Testis (tissue), 3 donors: Measurements from ENCODE around the gene PCDHGA3. TPM values are rescaled to one million over a fixed set of nuclear protein-coding genes. Genes with fewer than 3 reads are reported as not detected.
"Not testable (repeated sequence)": the region's sequence is repeated elsewhere in the genome, so short reads cannot be mapped to it uniquely, and the experiment has no call there.

Source experiments
- DNase-seq: peaks from one replicate; pipeline ENCODE4 v3.0.0-alpha.2; 2019
- H3K27ac ChIP-seq, 2 donors: fragments of 200-600 bp; sonication (generic); one replicate each; pipeline ENCODE4 v1.5.1; 2019
- H3K27me3 ChIP-seq: fragments of 200-600 bp; sonication (generic); one replicate; pipeline ENCODE4 v1.5.1; 2019
- H3K36me3 ChIP-seq: fragments of 200-600 bp; sonication (generic); one replicate; pipeline ENCODE4 v1.5.1; 2017; ENCODE audit warnings: low read depth; ENCODE audit errors: missing control alignments
- H3K4me1 ChIP-seq: fragments of 200-600 bp; sonication (generic); one replicate; pipeline ENCODE4 v1.5.1; 2019
- H3K4me3 ChIP-seq, 2 donors: fragments of 200-600 bp; sonication (generic); one replicate each; pipeline ENCODE4 v1.5.1; 2017 to 2019
- H3K9me3 ChIP-seq: fragments of 200-600 bp; sonication (generic); one replicate; pipeline ENCODE4 v1.5.1; 2017
- CTCF ChIP-seq, 3 experiments: fragments of 450-650 bp in 2 of 3; fragments of 200-600 bp in 1 of 3; sonication (generic) in 1 of 3; IDR thresholded peaks; one replicate each; pipeline ENCODE4 v1.5.1; 2016 to 2019; ENCODE audit warnings: antibody characterized with exemption in 3 of 3, mild to moderate bottlenecking in 2 of 3, moderate library complexity in 1 of 3
- POLR2A ChIP-seq: fragments of 450-650 bp; IDR thresholded peaks from one replicate; pipeline ENCODE4 v1.6.1; 2017; ENCODE audit warnings: antibody characterized with exemption, mild to moderate bottlenecking, moderate library complexity
- WGBS, 2 donors: methylation state at CpG; one replicate each; pipeline ENCODE4 v1.1.5; 2018; 5-methylcytosine and 5-hydroxymethylcytosine counted together
- intact Hi-C: fragments of 100-400 bp; cut with DNase I; formaldehyde crosslinking; loops from one replicate; pipeline ENCODE4 v1.15.1; 2023; ENCODE audit warnings: low total_unique reads
- polyA plus RNA-seq: library from polyadenylated mRNA; stranded (reverse); fragments of 350-450 nt; fragmentation: Illumina TruSeq; extraction: RNeasy Lipid Tissue Mini Kit (QIAGEN cat#74804); gene quantifications from one replicate; pipeline ENCODE4 v1.2.3, GENCODE V29; 2014; ENCODE audit warnings: low read depth, low replicate concordance; ENCODE audit not compliant: insufficient read depth
- total RNA-seq, 2 donors: library from RNA; depleted of rRNA; stranded (reverse); fragments of >200 nt; gene quantifications; one replicate each; pipeline ENCODE4 v1.2.3, GENCODE V29; 2016

The PCDHGA3 gene
- total and polyA plus RNA-seq, 3 donors from 2014 or later, result 4.4 to 31.8 (median 19.3) TPM

GRCh38 chr5:141369994-141370848 lies 26.6 kb downstream of the PCDHGA3 start, which contains the start of gene PCDHGB3:
PCDHGB3 (plus strand) TSS chr5:141370242; CDS start chr5:141370395, 153 bp downstream.
- H3K9me3 ChIP-seq, result no peaks in the 10 kb centered on the region
- DNase-seq, result no peak
- H3K4me1 ChIP-seq, result no peaks in the 10 kb centered on the region
- intact Hi-C loops, result no loop called here
- no peak within 1 kb of the TSS for H3K4me3 ChIP-seq
- H3K27ac ChIP-seq, result no peak within 1 kb of the TSS
- H3K27me3 ChIP-seq, result no peaks in the 10 kb centered on the region
- TF ChIP-seq CTCF (IDR thresholded peaks at IDR 0.05) (no peak), POLR2A (no peak)
- H3K36me3 ChIP-seq, result no peaks in the 10 kb centered on the region
- WGBS, 2 donors, result 16 to 18% methylated on average over 32 of the region's 32 CpGs

GRCh38 chr5:141371572-141372475 lies 28.2 kb downstream of the PCDHGA3 start:
- Histone ChIP-seq H3K27ac (no peak overlapping the region), H3K27me3 (no peaks in the 10 kb centered on the region), H3K9me3 (no peaks in the 10 kb centered on the region), H3K4me3 (no peak overlapping the region), H3K4me1 (no peaks in the 10 kb centered on the region), H3K36me3 (no peaks in the 10 kb centered on the region)
- intact Hi-C loops, result no loop called here
- TF ChIP-seq CTCF (IDR thresholded peaks at IDR 0.05), result no peak
- DNase-seq, result no peak
- 18 to 23% methylated on average over 48 to 69 of the region's 69 CpGs for WGBS, 2 donors

GRCh38 chr5:141373673-141374317 lies 30.2 kb downstream of the PCDHGA3 start, which contains the start of gene PCDHGA6:
PCDHGA6 (plus strand) TSS chr5:141373891; CDS start chr5:141374084, 193 bp downstream.
- Histone ChIP-seq H3K27me3 (no peaks in the 10 kb centered on the region), H3K36me3 (no peaks in the 10 kb centered on the region), H3K4me1 (no peaks in the 10 kb centered on the region), H3K9me3 (no peaks in the 10 kb centered on the region), H3K4me3 (no peak within 1 kb of the TSS), H3K27ac (no peak within 1 kb of the TSS)
- DNase-seq, result no peak
- intact Hi-C loops, result no loop called here
- TF ChIP-seq CTCF (IDR thresholded peaks at IDR 0.05), result peak in 2 of 3 experiments; percentile 18 to 19
- no peak for TF ChIP-seq POLR2A
- 9 to 12% methylated on average over 23 to 27 of the region's 27 CpGs for WGBS, 2 donors

DNA sequence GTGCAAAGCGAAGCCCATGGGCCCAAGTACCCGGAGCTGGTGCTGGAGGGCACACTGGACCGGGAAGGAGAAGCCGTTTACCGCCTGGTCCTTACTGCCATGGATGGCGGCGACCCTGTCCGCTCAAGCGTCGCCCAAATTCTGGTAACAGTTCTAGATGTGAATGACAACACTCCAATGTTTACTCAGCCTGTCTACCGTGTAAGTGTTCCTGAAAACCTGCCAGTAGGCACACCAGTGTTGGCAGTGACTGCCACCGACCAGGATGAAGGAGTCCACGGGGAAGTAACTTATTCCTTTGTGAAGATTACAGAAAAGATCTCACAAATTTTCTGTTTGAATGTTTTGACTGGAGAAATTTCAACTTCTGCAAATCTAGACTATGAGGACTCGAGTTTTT lies 31.0 kb downstream of the PCDHGA3 start:
- intact Hi-C loops, result no loop called here
- H3K4me3 ChIP-seq, result no peak overlapping the region
- DNase-seq, result no peak
- H3K36me3 ChIP-seq, result no peaks in the 10 kb centered on the region
- no peaks in the 10 kb centered on the region for H3K4me1 ChIP-seq
- WGBS, 2 donors, result 48% methylated on average over 12 to 14 of the region's 14 CpGs
- no peaks in the 10 kb centered on the region for H3K9me3 ChIP-seq
- H3K27ac ChIP-seq, result no peak overlapping the region
- no peaks in the 10 kb centered on the region for H3K27me3 ChIP-seq
- TF ChIP-seq CTCF (IDR thresholded peaks at IDR 0.05) (no peak), POLR2A (no peak)

- H3K4me3 ChIP-seq, H3K9me3 ChIP-seq, H3K4me1 ChIP-seq, H3K36me3 ChIP-seq, H3K27ac ChIP-seq, H3K27me3 ChIP-seq, intact Hi-C loops: not testable (repeated sequence)
- 44% methylated on average over 38 of the region's 48 CpGs; no CpG with 5 or more reads in 1 of the 2 donors for WGBS, 2 donors
- DNase-seq, result peak; percentile 65
Measured at GRCh38 chr5:141375444-141376155, 32.0 kb downstream of the PCDHGA3 start.
